Neural cell (in vitro differentiated cells): Measurements from ENCODE around the gene XPR1. TPM values are rescaled to one million over a fixed set of nuclear protein-coding genes. Genes with fewer than 3 reads are reported as not detected.

Experiments used
- H2AFZ ChIP-seq: fragments of 200-600, 300-800 bp; sonication (generic), shearing (Covaris generic); 2 replicates; pipeline ENCODE4 v1.6.0; 2014; ENCODE audit warnings: low read depth, mild to moderate bottlenecking, antibody characterized with exemption, low read length, moderate library complexity
- H3F3A ChIP-seq: fragments of 200-600 bp; shearing (Covaris generic); 2 replicates; pipeline ENCODE4 v1.6.1; 2016; ENCODE audit warnings: mild to moderate bottlenecking, moderate library complexity, mixed read lengths, antibody characterized with exemption, low read length; ENCODE audit not compliant: insufficient read depth, poor library complexity, severe bottlenecking
- H3K27ac ChIP-seq: fragments of 200-600, 300-800 bp; sonication (generic), shearing (Covaris generic); 2 replicates; pipeline ENCODE4 v1.5.1; 2014; ENCODE audit warnings: mild to moderate bottlenecking, low read length, moderate library complexity
- H3K27me3 ChIP-seq: fragments of 300-800, 200-600 bp; sonication (generic), shearing (Covaris generic); 2 replicates; pipeline ENCODE4 v1.6.0; 2014; ENCODE audit warnings: mild to moderate bottlenecking, low read depth, low read length, moderate library complexity; ENCODE audit not compliant: insufficient read depth
- H3K36me3 ChIP-seq: fragments of 300-800, 200-600 bp; sonication (generic), shearing (Covaris generic); 2 replicates; pipeline ENCODE4 v1.5.1; 2014; ENCODE audit warnings: mild to moderate bottlenecking, antibody characterized with exemption, low read length, moderate library complexity; ENCODE audit not compliant: insufficient read depth
- H3K4me2 ChIP-seq: fragments of 300-800, 200-600 bp; sonication (generic), shearing (Covaris generic); 2 replicates; pipeline ENCODE4 v1.6.0; 2014; ENCODE audit warnings: mild to moderate bottlenecking, low read length
- H3K4me3 ChIP-seq: fragments of 300-800, 200-600 bp; sonication (generic), shearing (Covaris generic); 2 replicates; pipeline ENCODE4 v1.5.1; 2014; ENCODE audit warnings: mild to moderate bottlenecking, low read length, moderate library complexity
- H3K79me2 ChIP-seq: fragments of 200-600 bp; shearing (Covaris generic); replicated peaks from 2 replicates; pipeline ENCODE4 v1.6.0; 2014; ENCODE audit warnings: mild to moderate bottlenecking, low read length, moderate library complexity; ENCODE audit not compliant: insufficient read depth
- H3K9ac ChIP-seq: fragments of 300-800, 200-600 bp; sonication (generic), shearing (Covaris generic); 2 replicates; pipeline ENCODE4 v1.6.1; 2016; ENCODE audit warnings: mild to moderate bottlenecking, low read length, mixed read lengths
- H3K9me2 ChIP-seq: fragments of 200-600 bp; shearing (Covaris generic); 2 replicates; pipeline ENCODE4 v1.6.1; 2016; ENCODE audit warnings: mild to moderate bottlenecking, low read length, mixed read lengths; ENCODE audit not compliant: insufficient read depth
- H3K9me3 ChIP-seq: fragments of 200-600, 300-800 bp; sonication (generic), shearing (Covaris generic); 2 replicates; pipeline ENCODE4 v1.6.1; 2016; ENCODE audit warnings: mild to moderate bottlenecking, mixed run types, low read length, moderate library complexity, mixed read lengths
- H4K20me1 ChIP-seq: fragments of 200-600 bp; shearing (Covaris generic); 2 replicates; pipeline ENCODE4 v1.6.1; 2016; ENCODE audit warnings: mild to moderate bottlenecking, mixed run types; ENCODE audit not compliant: insufficient read depth
- EP300 ChIP-seq: fragments of 450-650 bp; conservative IDR thresholded peaks from 2 replicates; pipeline ENCODE4 v1.6.1; 2014; ENCODE audit warnings: antibody characterized with exemption, mild to moderate bottlenecking, moderate library complexity; ENCODE audit not compliant: poor library complexity, severe bottlenecking
- EZH2 ChIP-seq: fragments of 200-600, 300-800 bp; shearing (Covaris generic), sonication (generic); IDR thresholded peaks from 2 replicates; pipeline ENCODE4 v1.6.1; 2014; ENCODE audit warnings: antibody characterized with exemption, low read length, borderline replicate concordance, mild to moderate bottlenecking; ENCODE audit not compliant: insufficient read depth, poor library complexity, severe bottlenecking
- MXI1 ChIP-seq: fragments of 450-650 bp; conservative IDR thresholded peaks from 2 replicates; pipeline ENCODE4 v1.6.1; 2014; ENCODE audit warnings: antibody characterized with exemption, mild to moderate bottlenecking; ENCODE audit not compliant: poor library complexity, severe bottlenecking
- POLR2AphosphoS5 ChIP-seq: IDR thresholded peaks from 2 replicates; pipeline ENCODE4 v1.6.1; 2012
- RAD21 ChIP-seq: fragments of 450-650 bp; conservative IDR thresholded peaks from 2 replicates; pipeline ENCODE4 v1.6.1; 2014; ENCODE audit warnings: antibody characterized with exemption, mild to moderate bottlenecking, moderate library complexity
- REST ChIP-seq: IDR thresholded peaks from 2 replicates; pipeline ENCODE4 v1.6.1; 2012; ENCODE audit warnings: borderline replicate concordance
- SMC3 ChIP-seq: fragments of 450-650 bp; conservative IDR thresholded peaks from 2 replicates; pipeline ENCODE4 v1.6.1; 2014; ENCODE audit warnings: antibody characterized with exemption, mild to moderate bottlenecking, moderate library complexity; ENCODE audit not compliant: poor library complexity
- TAF1 ChIP-seq: IDR thresholded peaks from 2 replicates; pipeline ENCODE4 v1.6.1; 2012; ENCODE audit warnings: low read depth
- polyA plus RNA-seq: library from polyadenylated mRNA; depleted of rRNA; stranded (reverse); fragments of >200 nt; gene quantifications from 2 replicates; pipeline ENCODE4 v1.2.3, GENCODE V29; 2014
- TF ChIP-seq, protein P1 (sequence below): fragments of 450-650 bp; IDR thresholded peaks from 2 replicates; pipeline ENCODE4 v1.5.1; 2014; ENCODE audit warnings: antibody characterized with exemption, mild to moderate bottlenecking, moderate library complexity; ENCODE audit not compliant: poor library complexity, severe bottlenecking

Gene XPR1
- polyA plus RNA-seq, 1 donor from 2014 or later = 185 TPM

GRCh38 chr1:180917306-180918065 lies 285.7 kb downstream of the XPR1 start:
- Histone ChIP-seq H3K9ac (no peak overlapping the region), H3K79me2 (no peaks in the 10 kb centered on the region), H4K20me1 (no peaks in the 10 kb centered on the region), H3K9me3 (no peaks in the 10 kb centered on the region), H3K9me2 (no peaks in the 10 kb centered on the region), H2AFZ (no peak overlapping the region), H3F3A (no peaks in the 10 kb centered on the region), H3K36me3 (no peaks in the 10 kb centered on the region), H3K27me3 (peaks cover 19% of the 10 kb centered on the region), H3K4me3 (no peak overlapping the region), H3K4me2 (no peak overlapping the region), H3K27ac (no peak overlapping the region)
- no peak for TF ChIP-seq REST
- no peak for TF ChIP-seq EZH2
- TF ChIP-seq POLR2AphosphoS5 = no peak
- no peak for TF ChIP-seq TAF1
- no peak for TF ChIP-seq SMC3
- TF ChIP-seq, protein P1, sequence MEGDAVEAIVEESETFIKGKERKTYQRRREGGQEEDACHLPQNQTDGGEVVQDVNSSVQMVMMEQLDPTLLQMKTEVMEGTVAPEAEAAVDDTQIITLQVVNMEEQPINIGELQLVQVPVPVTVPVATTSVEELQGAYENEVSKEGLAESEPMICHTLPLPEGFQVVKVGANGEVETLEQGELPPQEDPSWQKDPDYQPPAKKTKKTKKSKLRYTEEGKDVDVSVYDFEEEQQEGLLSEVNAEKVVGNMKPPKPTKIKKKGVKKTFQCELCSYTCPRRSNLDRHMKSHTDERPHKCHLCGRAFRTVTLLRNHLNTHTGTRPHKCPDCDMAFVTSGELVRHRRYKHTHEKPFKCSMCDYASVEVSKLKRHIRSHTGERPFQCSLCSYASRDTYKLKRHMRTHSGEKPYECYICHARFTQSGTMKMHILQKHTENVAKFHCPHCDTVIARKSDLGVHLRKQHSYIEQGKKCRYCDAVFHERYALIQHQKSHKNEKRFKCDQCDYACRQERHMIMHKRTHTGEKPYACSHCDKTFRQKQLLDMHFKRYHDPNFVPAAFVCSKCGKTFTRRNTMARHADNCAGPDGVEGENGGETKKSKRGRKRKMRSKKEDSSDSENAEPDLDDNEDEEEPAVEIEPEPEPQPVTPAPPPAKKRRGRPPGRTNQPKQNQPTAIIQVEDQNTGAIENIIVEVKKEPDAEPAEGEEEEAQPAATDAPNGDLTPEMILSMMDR = no peak
- TF ChIP-seq MXI1 = no peak
- TF ChIP-seq RAD21 = no peak
- TF ChIP-seq EP300 = no peak

DNA sequence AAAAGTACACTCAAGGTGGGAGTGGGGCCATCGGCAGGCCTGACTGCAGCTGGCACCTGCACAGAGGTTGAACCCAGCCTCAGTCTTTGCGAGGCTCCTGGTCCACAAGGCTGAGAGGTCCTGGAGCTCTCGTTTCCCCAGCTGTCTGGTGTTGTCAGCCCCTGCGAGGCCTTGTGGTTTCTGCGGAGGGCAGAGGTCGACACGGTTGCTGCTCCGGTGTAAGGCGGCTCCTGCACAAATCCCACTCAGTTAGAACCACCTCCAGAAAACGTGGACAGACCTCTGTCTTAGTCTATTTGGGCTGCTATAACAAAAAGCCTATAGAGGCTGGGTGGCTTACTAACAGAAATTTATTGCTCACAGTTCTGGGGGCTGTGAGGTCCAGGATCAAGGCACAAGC lies 286.7 kb downstream of the XPR1 start:
- no peaks in the 10 kb centered on the region for H3K79me2 ChIP-seq
- no peaks in the 10 kb centered on the region for H3K36me3 ChIP-seq
- H3F3A ChIP-seq = no peaks in the 10 kb centered on the region
- no peaks in the 10 kb centered on the region for H3K9me3 ChIP-seq
- no peaks in the 10 kb centered on the region for H4K20me1 ChIP-seq
- no peak overlapping the region for H3K4me3 ChIP-seq
- TF ChIP-seq RAD21 = no peak
- TF ChIP-seq EP300 = no peak
- TF ChIP-seq EZH2 = no peak
- no peak for TF ChIP-seq REST
- TF ChIP-seq SMC3 = no peak
- no peak for TF ChIP-seq TAF1
- TF ChIP-seq, protein P1 = no peak
- no peak for TF ChIP-seq POLR2AphosphoS5
- no peak for TF ChIP-seq MXI1
- no peak overlapping the region for H3K9ac ChIP-seq
- H3K9me2 ChIP-seq = no peaks in the 10 kb centered on the region
- peaks cover 8% of the 10 kb centered on the region for H3K27me3 ChIP-seq
- H3K4me2 ChIP-seq = no peak overlapping the region
- no peak overlapping the region for H3K27ac ChIP-seq
- H2AFZ ChIP-seq = no peak overlapping the region
